ENCODE data around the gene LRRC4C. TPM values are rescaled to one million over a fixed set of nuclear protein-coding genes. Genes with fewer than 3 reads are reported as not detected.

LRRC4C gene
- total RNA-seq, 1 experiment from 2014 or later = not detected

GRCh38 chr11:41392596-41392995 is 66.9 kb downstream of the LRRC4C start:
- Mint-ChIP-seq H3K9me3 (ENCODE audit: unreplicated experiment) (no peaks in the 10 kb centered on the region), H3K27me3 (ENCODE audit: insufficient read depth, unreplicated experiment) (no peaks in the 10 kb centered on the region), H3K27ac (ENCODE audit: low read depth, unreplicated experiment) (no peak overlapping the region), H3K36me3 (ENCODE audit: insufficient read depth, unreplicated experiment) (no peaks in the 10 kb centered on the region), H3K4me3 (ENCODE audit: unreplicated experiment) (no peak overlapping the region), H3K4me1 (ENCODE audit: insufficient read depth, unreplicated experiment) (peaks cover 13% of the 10 kb centered on the region)
- BruUV-seq (replicated peaks) = no TSS peak
- TF ChIP-seq, protein P1, sequence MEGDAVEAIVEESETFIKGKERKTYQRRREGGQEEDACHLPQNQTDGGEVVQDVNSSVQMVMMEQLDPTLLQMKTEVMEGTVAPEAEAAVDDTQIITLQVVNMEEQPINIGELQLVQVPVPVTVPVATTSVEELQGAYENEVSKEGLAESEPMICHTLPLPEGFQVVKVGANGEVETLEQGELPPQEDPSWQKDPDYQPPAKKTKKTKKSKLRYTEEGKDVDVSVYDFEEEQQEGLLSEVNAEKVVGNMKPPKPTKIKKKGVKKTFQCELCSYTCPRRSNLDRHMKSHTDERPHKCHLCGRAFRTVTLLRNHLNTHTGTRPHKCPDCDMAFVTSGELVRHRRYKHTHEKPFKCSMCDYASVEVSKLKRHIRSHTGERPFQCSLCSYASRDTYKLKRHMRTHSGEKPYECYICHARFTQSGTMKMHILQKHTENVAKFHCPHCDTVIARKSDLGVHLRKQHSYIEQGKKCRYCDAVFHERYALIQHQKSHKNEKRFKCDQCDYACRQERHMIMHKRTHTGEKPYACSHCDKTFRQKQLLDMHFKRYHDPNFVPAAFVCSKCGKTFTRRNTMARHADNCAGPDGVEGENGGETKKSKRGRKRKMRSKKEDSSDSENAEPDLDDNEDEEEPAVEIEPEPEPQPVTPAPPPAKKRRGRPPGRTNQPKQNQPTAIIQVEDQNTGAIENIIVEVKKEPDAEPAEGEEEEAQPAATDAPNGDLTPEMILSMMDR (IDR thresholded peaks at IDR 0.05; ENCODE audit: unreplicated experiment) = no peak
- no peak for DNase-seq (ENCODE audit: unreplicated experiment)
- CTCF ChIA-PET = no interaction called here
- POLR2A ChIA-PET = no interaction called here
- intact Hi-C loops (cut with micrococcal nuclease) = no loop called here

GRCh38 chr11:41389623-41390130 is 69.8 kb downstream of the LRRC4C start:
- no peak overlapping the region for H3K27ac Mint-ChIP-seq (ENCODE audit: low read depth, unreplicated experiment)
- ChIA-PET CTCF (interaction anchor here (0.8 kb wide), 1 partner anchor 11 kb away, joined by 3 read pairs; no protein-coding TSS in a partner anchor), POLR2A (no interaction called here)
- no peak overlapping the region for H3K4me3 Mint-ChIP-seq (ENCODE audit: unreplicated experiment)
- DNase-seq (ENCODE audit: unreplicated experiment) = no peak
- TF ChIP-seq, protein P1 (IDR thresholded peaks at IDR 0.05; ENCODE audit: unreplicated experiment) = no peak
- peaks cover 7% of the 10 kb centered on the region for H3K36me3 Mint-ChIP-seq (ENCODE audit: insufficient read depth, unreplicated experiment)
- peaks cover 13% of the 10 kb centered on the region for H3K4me1 Mint-ChIP-seq (ENCODE audit: insufficient read depth, unreplicated experiment)
- no TSS peak for BruUV-seq (replicated peaks)
- no peaks in the 10 kb centered on the region for H3K27me3 Mint-ChIP-seq (ENCODE audit: insufficient read depth, unreplicated experiment)
- no peaks in the 10 kb centered on the region for H3K9me3 Mint-ChIP-seq (ENCODE audit: unreplicated experiment)
- intact Hi-C loops (cut with micrococcal nuclease) = no loop called here

DNA sequence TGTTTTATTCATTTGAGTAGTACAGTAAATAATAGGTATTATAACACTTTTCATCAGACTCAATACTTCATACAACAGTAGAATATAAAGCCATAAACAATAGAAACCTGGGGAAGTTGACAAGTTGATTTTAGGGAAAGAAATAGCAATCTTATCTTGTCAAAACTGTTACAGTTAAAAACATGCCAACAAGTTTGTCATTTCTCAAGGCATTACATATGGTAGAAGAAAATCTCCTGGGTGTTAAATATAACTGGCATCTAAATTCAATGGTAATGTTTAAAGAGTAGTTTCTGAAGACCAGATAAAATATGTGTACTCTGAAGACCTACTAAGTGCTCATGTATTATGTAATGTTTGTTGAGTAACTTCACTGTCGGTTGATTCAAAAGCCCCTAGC is 75.1 kb downstream of the LRRC4C start:
- BruUV-seq (replicated peaks) = no TSS peak
- intact Hi-C loops (cut with micrococcal nuclease) = no loop called here
- ChIA-PET CTCF (no interaction called here), POLR2A (no interaction called here)
- no peaks in the 10 kb centered on the region for H3K27me3 Mint-ChIP-seq (ENCODE audit: insufficient read depth, unreplicated experiment)
- peaks cover 7% of the 10 kb centered on the region for H3K36me3 Mint-ChIP-seq (ENCODE audit: insufficient read depth, unreplicated experiment)
- H3K27ac Mint-ChIP-seq (ENCODE audit: low read depth, unreplicated experiment) = no peak overlapping the region
- no peak for DNase-seq (ENCODE audit: unreplicated experiment)
- H3K4me1 Mint-ChIP-seq (ENCODE audit: insufficient read depth, unreplicated experiment) = peaks cover 8% of the 10 kb centered on the region
- H3K4me3 Mint-ChIP-seq (ENCODE audit: unreplicated experiment) = no peak overlapping the region
- H3K9me3 Mint-ChIP-seq (ENCODE audit: unreplicated experiment) = no peaks in the 10 kb centered on the region
- TF ChIP-seq, protein P1 (IDR thresholded peaks at IDR 0.05; ENCODE audit: unreplicated experiment) = no peak

- H3K4me1 Mint-ChIP-seq (ENCODE audit: insufficient read depth, unreplicated experiment) = peaks cover 8% of the 10 kb centered on the region
- intact Hi-C loops (cut with micrococcal nuclease) = no loop called here
Observed at GRCh38 chr11:41383768-41384167, 75.7 kb downstream of the LRRC4C start.

More at GRCh38 chr11:41383768-41384167, 75.7 kb downstream of the LRRC4C start:
- DNase-seq (ENCODE audit: unreplicated experiment) = no peak
- ChIA-PET POLR2A (no interaction called here), CTCF (no interaction called here)
- TF ChIP-seq, protein P1 (IDR thresholded peaks at IDR 0.05; ENCODE audit: unreplicated experiment) = no peak
- BruUV-seq (replicated peaks) = no TSS peak
- Mint-ChIP-seq H3K27me3 (ENCODE audit: insufficient read depth, unreplicated experiment) (no peaks in the 10 kb centered on the region), H3K27ac (ENCODE audit: low read depth, unreplicated experiment) (no peak overlapping the region), H3K36me3 (ENCODE audit: insufficient read depth, unreplicated experiment) (peaks cover 7% of the 10 kb centered on the region), H3K9me3 (ENCODE audit: unreplicated experiment) (no peaks in the 10 kb centered on the region), H3K4me3 (ENCODE audit: unreplicated experiment) (no peak overlapping the region)

Measured in MCF 10A (cell line).